T-helper 9 cell (primary cell): ENCODE data around the gene C12orf43.

Experiments
- DNase-seq: peaks from one replicate; pipeline ENCODE4 v3.0.0-alpha.2; 2020

C12orf43 gene

GRCh38 chr12:120996133-120996746 lies 20.0 kb downstream of the C12orf43 start:
- no peak for DNase-seq

DNA sequence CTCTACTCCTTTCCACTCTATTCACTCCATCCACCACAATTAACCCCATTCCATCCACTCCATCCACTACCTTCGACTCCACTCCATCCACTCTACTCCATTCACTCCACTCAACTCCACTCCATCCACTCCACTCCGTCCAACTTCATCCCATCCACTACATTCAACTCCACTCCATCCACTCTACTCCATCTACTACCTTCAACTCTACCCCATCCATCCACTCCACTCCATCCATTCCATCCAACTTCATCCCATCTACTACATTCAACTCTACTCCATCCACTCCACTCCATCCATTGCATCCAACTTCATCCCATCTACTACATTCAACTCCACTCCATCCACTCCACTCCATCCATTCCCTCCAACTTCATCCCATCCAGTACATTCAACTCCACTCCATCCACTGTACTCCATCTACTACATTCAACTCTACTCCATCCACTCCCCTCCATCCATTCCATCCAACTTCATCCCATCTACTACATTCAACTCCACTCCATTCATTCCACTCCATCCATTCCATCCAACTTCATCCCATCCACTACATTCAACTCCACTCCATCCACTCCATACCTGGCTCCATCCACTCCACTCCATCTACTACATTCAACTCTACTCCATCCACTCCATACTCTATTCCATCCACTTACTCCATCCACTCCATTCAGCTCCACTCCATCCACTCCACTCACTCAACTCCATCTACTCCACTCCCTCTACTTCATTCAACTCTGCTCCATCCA lies 21.5 kb downstream of the C12orf43 start:
- DNase-seq = no peak

GRCh38 chr12:120994059-120994458 lies 22.2 kb downstream of the C12orf43 start:
- no peak for DNase-seq

DNA sequence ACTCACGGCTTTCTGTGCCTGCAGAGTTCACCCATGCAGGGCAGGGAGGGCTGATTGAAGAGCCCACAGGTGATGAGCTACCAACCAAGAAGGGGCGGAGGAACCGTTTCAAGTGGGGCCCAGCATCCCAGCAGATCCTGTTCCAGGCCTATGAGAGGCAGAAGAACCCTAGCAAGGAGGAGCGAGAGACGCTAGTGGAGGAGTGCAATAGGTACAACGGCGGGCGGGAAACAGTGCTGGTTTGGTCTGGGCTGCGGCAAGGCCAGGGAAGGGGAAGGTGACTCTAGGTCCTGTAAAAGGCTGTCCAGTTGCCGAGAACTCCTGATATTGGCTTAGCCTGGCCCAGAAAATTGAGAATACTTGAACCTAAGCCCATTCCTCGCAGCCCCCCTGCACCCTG lies 22.8 kb downstream of the C12orf43 start:
- no peak for DNase-seq

- DNase-seq = no peak
These were observed 23.3 kb downstream of the C12orf43 start for GRCh38 chr12:120992989-120993388.

DNA sequence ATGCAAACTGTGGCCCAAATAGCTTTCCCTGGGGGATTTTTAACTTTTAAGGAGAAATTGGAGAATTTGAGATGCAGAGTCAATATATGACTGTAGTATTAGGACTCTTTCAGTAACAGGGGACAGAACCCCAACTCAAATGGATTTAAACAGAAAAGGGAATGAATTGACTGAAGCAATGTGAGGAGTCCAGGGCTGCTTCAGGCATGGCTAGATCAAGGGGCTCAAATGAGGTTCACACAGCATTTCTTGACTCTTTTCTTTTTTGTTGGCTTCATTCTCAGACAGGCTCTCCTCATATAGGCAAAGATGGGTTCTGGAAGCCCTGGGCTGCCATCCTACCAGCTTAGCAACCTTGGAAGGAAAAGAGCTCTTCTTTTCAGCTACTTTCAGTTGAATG lies 24.3 kb downstream of the C12orf43 start:
- DNase-seq = no peak

DNA sequence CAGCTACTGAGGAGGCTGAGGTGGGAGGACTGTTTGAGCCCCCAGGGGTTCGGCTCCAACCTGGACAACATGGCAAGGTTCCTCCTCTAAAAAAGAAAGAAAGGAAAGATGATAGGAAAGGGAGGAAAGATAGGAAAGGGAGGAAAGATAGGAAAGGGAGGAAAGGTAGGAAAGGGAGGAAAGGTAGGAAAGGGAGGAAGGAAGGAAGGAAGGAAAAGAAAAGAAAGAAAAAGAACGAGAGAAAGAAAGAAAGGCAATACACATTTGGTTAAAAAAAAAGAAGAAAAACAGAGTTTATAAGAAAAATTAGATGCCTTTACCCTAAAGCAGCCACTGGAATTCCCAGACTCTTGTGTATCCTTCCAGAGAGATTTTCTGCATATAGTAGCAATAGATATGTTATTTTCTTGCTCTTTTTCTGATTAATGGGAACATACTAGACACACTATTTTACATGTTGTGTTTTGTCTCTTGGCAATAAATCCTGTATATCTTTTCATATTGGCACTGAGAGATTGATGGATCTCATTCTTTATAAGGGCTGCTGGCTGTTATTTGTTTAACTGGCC lies 25.7 kb downstream of the C12orf43 start:
- DNase-seq = no peak

GRCh38 chr12:120989687-120990086 lies 26.6 kb downstream of the C12orf43 start:
- no peak for DNase-seq

DNA sequence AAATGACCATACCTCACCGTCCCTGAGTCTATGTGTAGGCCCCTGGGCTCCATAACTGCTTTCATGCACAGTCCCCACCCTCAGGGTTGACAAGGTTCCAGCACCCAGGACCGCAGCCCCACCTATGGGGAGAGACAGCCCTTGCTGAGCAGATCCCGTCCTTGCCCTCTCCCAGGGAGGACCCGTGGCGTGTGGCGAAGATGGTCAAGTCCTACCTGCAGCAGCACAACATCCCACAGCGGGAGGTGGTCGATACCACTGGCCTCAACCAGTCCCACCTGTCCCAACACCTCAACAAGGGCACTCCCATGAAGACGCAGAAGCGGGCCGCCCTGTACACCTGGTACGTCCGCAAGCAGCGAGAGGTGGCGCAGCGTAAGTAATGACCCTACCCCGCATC lies 27.6 kb downstream of the C12orf43 start:
- no peak for DNase-seq

DNA sequence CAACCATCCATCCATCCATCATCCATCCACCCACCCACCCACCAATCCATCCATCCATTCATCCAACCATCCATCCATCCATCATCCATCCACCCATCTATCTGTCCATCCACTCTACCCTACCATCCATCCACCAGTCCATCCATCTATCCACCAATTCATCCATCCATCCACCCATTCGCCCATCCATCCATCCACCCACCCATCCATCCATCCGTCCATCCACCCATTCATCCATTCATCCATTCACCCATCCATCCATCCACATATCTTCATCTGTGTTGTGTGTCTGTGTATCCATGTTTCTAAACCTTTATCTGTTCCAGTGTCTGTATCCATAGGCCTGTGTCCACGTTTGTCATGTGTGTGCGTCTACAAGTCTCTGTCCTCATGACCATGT lies 28.1 kb downstream of the C12orf43 start:
- DNase-seq = no peak

DNA sequence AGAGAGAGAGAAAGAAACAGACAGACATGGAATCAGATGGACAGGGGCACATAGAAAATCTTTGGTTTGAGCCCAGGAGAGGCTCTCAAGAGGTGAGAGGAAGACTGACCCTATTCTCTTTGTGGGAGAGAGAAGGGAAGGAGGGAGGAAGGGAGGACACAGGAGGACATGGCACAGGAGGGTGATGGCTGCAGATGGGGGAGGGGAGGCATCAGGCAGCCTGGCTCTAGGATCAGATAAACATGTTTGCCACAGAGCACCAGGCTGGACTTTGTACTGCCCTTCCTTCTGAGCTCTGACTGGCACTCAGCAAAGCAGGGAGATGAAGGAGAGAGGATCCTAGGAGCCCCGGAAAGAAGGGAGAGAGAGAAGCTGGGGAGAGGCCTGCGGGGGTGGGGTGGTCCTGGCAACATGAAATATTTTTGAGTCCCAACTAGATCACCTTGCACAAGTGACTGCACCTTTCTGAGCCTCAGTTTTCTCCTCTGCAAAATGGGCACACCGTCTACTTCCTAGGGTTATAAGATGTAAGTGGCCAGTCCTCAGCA lies 31.9 kb downstream of the C12orf43 start:
- DNase-seq = no peak

GRCh38 chr12:120983759-120984158 lies 32.5 kb downstream of the C12orf43 start:
- no peak for DNase-seq

GRCh38 chr12:120982659-120983058 lies 33.6 kb downstream of the C12orf43 start:
- no peak for DNase-seq

DNA sequence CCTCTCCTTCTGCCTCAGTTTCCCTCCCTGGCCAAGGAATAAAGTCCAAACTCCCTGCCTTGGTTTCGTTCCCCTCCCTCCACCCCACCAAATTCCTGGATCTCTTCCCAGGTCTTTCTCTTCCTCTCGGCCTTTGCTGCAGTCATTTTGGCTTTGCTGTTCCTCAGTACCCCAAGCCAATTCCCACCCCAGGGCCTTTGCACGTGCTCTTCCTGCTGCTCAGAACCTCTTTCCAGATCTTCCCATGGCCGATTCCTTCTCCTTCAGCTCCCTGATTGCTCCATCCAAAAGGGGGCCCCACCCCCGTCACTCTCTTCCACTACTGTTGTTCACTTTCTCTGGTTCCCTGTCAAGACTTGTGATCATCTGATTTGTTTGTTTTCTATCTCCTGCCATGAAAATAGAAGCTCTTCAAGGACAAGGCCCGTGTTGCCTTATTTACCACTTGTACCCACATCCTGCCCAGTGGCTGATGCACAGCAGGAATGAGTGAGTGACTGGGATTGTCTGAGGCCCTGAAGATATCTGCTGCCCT lies 34.8 kb downstream of the C12orf43 start:
- DNase-seq = no peak

DNA sequence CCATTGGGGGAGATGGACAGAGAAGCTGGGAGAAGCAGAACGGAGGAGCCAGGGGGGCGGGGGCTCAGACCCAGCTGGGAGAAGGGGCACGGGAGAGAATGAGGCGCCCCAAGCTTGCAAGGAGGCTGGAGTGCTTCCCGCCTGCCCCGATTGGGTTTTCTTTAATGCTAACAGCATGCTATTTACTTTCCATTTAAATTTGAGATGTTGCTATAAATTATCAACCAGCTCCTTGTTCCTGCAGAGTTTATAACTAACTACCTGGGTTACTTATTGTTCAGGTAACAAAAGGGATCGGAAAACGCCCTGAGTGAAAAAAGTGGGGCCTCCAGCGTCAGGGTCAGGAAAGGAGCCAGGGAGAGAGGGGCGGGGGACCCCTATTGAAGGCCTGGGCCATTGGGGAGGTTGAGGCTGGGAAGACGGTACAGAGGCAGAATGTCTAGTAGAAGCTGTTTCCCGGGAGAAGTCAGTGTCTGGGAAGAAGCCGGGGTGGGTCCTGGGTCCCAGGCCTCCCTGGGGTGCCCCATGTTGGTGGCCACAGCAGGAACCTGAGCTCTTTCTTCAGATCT lies 35.4 kb downstream of the C12orf43 start:
- DNase-seq = no peak

- DNase-seq = no peak
These were observed 36.2 kb downstream of the C12orf43 start for GRCh38 chr12:120979862-120980696.

GRCh38 chr12:120979220-120979861 lies 36.9 kb downstream of the C12orf43 start:
- no peak for DNase-seq

DNA sequence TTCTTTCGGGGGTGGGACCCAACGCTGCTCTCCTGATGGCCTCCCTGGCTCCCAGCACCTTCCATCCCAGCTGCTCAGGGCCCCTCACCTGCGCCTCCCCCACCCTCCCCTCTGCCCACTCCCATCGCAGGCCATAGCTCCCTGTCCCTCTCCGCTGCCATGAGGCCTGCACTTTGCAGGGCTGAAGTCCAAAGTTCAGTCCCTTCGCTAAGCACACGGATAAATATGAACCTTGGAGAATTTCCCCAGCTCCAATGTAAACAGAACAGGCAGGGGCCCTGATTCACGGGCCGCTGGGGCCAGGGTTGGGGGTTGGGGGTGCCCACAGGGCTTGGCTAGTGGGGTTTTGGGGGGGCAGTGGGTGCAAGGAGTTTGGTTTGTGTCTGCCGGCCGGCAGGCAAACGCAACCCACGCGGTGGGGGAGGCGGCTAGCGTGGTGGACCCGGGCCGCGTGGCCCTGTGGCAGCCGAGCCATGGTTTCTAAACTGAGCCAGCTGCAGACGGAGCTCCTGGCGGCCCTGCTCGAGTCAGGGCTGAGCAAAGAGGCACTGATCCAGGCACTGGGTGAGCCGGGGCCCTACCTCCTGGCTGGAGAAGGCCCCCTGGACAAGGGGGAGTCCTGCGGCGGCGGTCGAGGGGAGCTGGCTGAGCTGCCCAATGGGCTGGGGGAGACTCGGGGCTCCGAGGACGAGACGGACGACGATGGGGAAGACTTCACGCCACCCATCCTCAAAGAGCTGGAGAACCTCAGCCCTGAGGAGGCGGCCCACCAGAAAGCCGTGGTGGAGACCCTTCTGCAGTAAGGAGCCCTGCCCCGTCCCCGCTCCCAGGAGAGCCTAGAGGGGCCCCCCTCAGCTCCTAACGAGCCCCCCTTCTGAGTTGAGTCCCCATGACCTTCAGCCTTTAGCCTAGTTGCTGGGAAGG lies 37.7 kb downstream of the C12orf43 start, which contains the start of gene HNF1A:
Gene HNF1A (plus strand): TSS at position 248 of the 924 bp plus-strand sequence. CDS start 226 bp downstream, at position 474.
- no peak for DNase-seq

- no peak for DNase-seq
These were observed 38.6 kb downstream of the C12orf43 start for GRCh38 chr12:120977531-120978295.
